ENCODE results near the gene EFCAB5.

DNA sequence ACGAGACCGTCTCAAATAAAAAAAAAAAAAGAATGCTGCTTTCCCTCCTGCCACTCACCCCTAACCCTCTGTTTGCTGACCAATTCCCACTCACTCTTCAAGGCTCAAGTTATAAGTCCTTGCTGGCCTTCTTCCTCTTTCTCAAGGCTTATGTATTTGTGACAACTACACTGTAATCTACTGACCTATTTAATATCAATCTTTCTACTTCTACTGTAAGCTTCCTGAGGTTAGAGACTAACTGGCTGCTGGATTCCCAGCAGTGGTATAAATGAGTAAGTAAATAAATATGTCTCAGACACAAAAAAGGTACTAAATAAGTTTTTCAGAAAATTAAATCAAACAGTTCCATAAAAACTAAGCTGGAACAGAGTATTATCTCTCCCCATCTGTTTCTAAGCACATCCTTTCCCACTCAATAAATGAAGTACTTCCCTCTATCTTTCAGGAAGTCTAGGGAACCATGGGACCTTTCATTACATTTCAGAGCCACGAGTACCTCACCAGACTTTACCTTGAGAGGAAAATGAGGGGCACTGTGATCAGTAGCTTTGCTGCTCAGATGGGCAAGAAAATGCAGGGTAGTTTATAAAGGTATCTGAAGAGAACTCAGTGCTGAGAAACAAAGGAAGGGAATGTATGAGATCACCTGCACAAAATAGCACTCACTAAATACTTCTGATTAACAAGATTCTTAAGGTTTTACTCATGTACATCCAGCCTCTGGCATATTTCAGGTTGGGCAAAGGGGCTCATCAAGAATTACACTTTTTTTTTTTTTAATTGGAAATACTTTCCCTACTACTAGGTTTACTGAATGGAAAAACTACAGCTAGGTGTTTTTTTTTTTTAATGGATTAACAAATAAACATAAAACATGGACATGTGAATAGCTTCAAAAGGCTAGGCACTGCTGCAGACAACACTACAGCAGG, 22.2 kb upstream of the EFCAB5 start:
- TF ChIP-seq RAD21 (conservative IDR thresholded peaks at IDR 0.05), result no peak
- TF ChIP-seq, protein P1, sequence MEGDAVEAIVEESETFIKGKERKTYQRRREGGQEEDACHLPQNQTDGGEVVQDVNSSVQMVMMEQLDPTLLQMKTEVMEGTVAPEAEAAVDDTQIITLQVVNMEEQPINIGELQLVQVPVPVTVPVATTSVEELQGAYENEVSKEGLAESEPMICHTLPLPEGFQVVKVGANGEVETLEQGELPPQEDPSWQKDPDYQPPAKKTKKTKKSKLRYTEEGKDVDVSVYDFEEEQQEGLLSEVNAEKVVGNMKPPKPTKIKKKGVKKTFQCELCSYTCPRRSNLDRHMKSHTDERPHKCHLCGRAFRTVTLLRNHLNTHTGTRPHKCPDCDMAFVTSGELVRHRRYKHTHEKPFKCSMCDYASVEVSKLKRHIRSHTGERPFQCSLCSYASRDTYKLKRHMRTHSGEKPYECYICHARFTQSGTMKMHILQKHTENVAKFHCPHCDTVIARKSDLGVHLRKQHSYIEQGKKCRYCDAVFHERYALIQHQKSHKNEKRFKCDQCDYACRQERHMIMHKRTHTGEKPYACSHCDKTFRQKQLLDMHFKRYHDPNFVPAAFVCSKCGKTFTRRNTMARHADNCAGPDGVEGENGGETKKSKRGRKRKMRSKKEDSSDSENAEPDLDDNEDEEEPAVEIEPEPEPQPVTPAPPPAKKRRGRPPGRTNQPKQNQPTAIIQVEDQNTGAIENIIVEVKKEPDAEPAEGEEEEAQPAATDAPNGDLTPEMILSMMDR (IDR thresholded peaks at IDR 0.05; ENCODE audit: poor library complexity, severe bottlenecking), result no peak

All from neural cell (in vitro differentiated cells).